Stimulated activated CD8-positive, alpha-beta memory T cell treated with anti-CD3 and anti-CD28 coated beads, Interleukin-15, amount 100 ng/mL, for 48 hours (primary cell): ENCODE data around the gene PLA2G4E.

Experiments
- DNase-seq, 2 donors: peaks; one replicate each; pipeline ENCODE4 v3.0.0-alpha.2; 2020; ENCODE audit warnings: low read depth in 2 of 2

The PLA2G4E gene

DNA sequence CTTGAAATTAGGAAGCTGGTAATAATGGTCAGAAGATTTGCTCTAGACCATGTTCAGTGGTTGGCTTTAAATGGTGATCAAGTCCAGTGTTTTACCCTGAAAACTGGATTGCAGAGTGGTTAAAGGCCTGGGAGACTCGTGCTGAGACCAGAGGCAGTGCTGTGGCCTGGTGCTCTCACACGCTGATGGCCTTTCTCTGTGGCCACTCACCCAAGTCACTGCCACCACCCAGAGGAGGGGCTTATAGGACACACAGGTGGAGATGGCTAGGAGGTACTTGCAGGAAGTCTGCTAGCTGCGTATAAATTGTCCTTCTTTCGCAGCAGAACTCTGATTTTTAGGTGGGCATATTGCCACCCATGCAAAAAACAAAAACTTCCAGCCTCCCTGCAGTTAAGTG is 42.3 kb downstream of the PLA2G4E start:
- DNase-seq = no peak

DNA sequence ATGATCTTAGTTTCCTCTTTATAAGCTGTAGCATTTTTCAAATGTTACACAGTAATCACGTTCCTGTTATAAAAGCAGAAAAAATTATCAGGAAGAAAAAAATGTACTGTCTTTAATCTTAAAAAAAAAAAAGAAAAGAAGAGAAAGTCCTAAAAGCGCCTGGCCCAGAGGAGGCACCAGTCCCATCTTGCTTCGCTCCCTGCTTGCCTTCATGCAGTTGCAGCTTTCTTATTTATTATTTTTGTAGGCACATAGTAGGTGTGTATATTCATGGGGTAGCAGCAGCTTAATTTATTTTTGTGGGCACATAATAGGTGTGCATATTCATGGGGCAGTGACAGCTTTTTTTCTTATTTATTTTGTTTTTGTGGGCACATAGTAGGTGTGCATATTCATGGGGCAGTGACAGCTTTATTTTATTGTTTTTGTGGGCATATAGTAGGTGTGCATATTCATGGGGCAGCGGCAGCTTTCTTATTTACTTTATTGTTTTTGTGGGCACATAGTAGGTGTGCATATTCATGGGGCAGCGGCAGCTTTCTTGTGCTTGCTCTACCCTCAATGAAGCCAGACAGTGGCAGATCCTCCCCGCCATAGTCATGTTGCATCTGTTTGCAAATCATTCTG is 43.0 kb downstream of the PLA2G4E start:
- no peak for DNase-seq

DNA sequence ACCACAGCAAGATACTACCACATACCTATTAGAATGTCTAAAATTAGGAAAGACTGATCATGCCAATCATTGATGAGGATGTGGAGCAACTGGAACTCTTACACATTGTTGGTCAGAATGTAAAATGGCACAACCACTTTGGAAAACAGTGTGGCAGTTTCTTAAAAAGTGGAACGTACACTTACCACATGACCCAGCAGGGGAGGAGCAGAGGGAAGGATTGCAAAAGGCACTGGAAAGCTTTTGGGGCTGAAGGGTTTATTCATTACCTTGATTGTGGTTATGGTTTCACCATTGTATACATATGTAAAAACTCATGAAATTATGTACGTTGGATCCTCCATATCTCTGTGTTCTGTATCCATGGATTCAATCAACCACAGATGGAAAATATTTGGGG is 45.2 kb downstream of the PLA2G4E start:
- no peak for DNase-seq

DNA sequence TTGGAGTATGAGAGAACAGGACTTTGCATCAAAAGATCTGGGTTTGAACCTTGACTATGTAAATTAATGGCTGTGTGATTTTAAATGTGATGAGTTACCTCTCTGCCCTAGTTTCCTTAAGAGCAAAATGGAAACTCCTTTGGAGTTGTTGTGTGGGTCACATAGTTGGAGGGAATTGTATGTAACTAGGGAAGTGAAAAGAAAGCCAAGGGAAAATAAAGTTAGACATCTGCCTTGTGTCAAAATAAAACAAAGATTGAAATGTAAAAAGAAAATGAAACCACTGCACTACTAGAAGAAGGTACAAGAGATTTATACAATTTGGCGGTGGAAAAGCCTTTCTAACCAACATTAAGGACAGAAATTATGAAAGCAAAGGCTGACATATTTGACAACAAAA is 46.8 kb downstream of the PLA2G4E start:
- DNase-seq = no peak

DNA sequence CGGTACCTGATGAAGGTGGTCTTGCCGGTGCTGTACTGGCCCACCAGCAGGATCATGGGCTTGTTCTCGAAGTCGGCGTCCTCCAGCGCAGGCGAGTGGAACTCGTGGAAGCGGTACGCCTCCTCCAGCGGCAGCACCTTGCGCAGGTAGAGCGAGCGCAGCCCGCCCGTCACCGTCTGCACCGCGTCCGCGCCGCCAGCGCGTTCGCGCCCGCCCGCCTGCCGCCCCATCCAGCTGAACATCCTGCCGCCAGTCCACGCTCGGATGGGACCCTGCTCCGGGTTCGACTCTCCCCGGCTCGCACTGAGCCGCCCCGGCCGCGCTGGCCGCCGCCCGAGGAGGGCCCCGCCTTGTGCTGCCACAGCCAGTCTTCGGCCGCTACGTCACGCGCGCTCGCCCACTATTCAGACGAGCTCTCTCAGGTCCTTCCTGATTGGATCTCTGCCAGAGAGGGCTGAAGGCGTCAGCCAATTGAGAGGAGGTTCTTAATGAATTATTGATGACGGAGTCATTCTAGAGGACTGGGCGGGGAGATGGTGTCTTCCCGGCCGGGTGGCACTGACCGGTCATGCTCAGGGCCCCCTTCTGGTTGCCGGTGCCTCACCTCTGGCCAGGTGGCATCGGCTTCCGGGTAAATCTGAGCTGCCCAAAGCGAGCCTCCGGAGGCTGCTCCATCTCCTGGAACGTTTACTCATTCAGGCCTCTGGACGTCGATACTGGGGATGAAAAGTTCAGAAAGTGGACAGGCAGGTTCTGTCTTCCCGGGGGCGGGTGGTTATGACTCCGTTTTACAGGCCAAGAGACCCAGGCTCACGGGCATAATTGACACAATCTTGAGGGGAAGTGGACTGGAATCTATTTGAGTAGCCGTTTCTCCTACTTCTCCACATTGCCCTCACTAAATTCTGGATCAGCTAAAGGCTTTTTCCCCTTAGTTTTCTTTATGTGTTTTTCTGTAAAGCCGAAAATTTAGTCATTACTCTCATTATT is 48.3 kb downstream of the PLA2G4E start, which contains the start of gene EHD4:
Gene EHD4, minus strand, starts transcription at position 305 of the 990 bp plus-strand sequence. Its CDS starts 63 bp downstream, at position 242.
- peak; percentile 93 to 94 for DNase-seq

DNA sequence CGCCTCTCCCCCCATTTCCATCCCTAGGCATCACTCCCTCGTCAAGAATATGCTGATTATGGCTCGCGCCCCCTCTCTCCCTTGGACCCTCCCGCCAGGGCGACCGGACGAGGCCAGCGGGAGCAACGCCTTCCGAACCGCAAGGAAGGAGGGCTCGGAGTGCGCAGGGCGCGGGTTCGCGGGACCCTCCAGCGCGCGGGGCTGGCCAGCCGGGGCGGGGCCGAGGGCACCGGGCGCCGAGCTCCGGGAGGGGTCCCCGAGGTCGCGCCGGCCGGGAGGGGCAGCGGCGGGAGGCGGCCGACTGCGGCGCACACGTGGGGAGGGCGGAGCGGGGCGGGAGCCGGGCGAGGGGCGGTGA is 49.0 kb downstream of the PLA2G4E start:
- no peak for DNase-seq

DNA sequence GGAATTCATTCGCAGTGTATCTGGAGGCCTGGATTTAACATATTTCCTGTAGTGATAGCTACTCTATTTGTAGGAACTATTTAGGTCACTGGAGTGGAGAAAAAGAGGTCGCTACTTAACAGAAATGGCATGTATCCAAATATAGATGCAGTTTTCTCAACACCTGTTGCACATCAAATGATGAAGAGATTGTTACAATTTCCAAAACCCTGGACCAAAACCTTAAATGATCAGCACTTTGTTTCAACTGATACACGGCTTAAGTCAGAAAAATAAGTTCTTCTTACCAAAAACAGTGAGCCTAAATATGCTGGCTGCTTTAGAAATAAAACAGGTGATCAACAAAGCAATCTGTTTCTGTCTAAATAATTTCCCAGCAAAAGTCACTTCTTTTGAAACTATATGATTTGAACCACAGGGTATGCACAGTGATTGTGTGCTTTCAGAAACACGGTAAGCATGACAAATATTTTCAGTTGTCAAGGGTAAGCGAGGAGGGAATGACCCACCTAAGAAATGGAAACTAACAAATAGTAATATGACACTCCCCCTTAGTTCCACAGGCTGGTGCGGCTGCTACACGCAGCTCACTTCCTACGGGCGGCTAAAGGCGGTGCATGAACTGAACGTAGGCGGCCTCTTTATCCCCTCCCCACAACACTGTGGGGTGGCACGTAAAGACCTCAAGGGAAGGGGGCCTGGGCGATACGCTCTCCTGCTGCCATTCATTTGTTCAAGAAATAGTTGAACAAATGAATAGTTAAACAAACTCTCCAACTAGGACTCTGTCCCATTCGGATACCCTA is 49.5 kb downstream of the PLA2G4E start:
- peak; percentile 68 to 72 for DNase-seq

DNA sequence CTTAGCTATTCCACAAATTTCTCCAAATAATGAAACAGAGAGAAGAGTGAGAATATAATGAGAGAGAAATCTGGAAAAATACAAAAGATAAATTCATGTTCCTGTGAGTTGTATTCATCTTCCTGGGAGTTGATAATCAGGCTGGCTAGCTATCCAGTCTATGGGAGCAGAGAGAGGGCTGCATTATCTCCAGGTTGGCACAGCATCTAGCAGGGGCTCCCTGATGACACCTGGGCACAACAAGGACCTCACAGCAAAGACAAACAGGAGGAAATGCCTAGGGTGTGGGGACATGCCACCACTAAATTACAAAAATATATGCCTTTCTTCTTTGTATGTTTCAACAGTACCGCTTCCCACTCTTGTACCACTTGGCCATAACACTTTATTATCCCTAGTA is 50.4 kb downstream of the PLA2G4E start:
- DNase-seq = no peak

DNA sequence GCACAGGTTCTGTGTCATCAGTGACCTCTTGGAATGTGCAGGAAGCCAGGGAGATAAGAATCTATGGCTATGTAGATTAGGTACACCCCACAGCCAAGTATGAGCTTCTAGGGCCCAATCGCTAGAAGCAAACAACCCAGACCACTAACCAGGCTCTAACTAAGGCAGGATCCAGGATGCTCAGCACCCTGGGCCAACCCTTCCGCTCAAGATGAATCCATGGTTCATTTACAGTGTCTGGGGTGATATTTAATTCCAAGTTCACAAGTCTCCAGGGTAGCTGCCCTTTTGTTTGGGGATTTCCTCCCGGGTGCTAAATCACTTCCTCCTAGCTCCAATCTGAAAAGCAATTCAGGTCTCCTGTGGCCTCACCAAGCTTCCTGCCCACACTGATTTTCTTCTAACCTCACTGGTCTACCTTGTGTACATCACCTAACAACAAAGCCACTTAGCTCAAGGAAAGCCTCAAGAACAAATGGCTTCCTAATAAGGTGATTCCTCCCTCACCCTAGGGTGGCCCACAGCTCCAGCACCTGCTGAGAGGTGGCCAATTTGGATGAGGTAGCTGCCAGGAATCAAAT is 50.9 kb downstream of the PLA2G4E start:
- peak in 1 of 2 donors; percentile 9 for DNase-seq

DNA sequence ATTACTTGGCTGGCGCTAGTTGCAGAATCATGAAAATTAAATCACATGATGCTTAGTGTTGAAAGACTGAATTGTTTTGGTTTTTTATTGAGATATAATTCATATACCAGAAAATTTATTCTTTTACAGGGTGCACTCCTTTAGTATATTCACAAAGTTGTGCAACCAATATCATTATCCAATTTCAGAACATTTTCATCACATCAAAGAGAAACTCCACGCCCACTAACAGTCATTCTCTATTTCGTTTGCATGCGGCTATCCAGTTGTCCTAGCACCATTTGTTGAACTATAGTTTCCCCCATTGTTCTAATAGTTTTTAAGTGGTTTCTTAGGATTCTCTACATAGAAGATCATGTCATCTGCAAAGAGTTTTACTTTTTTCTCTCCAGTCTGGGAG is 52.1 kb downstream of the PLA2G4E start:
- DNase-seq = no peak

DNA sequence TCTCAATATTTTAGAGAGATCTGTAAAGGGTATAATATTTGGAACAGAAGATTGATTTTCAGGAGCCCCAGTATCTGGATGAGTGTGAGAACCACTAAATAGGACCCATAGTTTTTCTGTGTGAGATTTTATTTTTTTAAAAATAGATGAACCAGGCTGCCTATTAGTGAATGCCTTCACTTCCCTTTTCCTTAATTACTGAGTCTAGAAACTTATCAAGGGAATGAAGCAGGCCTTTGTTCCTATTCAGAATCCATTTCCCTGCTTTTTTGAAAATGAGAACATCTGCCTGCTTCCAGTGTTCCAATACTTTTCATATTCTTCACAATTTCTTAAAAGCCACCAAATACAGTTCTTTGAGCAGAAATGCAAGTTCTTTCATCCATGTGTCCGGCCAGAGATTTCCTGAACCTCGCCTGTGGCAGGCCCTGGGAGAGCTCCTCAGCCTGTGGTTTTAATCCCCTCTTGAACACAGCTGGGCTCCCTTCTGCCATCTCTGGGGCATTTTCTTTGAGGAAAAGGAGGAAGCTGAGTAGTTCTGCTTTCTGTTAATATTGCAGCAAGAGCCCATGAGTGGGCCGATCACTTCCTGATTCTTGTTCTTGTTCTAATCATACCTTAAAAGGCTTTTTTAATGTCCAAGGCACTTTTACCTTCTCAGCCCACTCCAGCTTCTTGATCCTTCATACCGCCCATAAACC is 53.2 kb downstream of the PLA2G4E start:
- no peak for DNase-seq

DNA sequence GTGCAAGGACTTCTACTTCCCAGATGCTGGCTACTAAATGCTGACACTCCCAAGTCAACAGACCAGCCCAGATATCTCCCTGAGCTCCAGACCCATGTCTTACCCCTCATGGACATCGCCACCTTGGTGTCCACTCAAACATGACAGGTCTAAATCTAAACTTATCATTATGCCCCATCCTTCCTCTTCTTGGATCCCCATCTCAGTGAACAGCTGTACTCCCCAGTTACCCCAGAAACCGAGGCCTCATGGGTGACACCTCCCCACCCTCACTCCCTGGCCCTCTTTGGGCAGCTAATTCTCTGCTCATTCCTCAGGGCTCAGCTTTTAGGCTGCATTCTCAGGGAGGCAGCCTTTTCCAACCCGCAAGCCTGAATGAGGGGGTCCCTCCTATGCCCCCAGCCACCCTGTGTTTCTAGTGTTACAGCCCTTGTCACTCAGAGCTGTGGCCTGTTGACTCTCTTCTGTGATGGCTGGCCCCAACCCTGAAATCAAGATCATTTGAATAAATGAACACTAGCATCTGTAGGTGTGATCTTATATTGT is 53.8 kb downstream of the PLA2G4E start:
- no peak for DNase-seq

DNA sequence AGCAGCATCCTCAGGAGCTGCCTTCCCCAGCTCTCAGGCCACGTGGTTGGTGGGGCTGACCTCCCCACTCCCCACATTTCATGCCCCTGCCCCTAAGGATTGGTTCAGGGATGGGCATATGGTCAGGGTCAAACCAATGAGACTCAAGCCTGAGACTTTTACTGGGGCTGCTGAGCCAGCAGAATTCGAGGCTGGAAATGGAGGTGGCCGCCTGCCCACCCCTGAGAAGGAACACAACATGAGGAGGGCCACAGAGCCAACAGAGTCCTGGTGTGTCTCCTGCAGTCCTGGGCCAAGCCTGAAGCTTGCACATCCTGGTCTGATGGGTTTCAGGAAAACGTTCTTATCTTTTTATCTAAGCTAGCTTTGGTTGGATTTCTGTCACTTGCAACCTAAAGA is 54.4 kb downstream of the PLA2G4E start:
- DNase-seq = no peak

DNA sequence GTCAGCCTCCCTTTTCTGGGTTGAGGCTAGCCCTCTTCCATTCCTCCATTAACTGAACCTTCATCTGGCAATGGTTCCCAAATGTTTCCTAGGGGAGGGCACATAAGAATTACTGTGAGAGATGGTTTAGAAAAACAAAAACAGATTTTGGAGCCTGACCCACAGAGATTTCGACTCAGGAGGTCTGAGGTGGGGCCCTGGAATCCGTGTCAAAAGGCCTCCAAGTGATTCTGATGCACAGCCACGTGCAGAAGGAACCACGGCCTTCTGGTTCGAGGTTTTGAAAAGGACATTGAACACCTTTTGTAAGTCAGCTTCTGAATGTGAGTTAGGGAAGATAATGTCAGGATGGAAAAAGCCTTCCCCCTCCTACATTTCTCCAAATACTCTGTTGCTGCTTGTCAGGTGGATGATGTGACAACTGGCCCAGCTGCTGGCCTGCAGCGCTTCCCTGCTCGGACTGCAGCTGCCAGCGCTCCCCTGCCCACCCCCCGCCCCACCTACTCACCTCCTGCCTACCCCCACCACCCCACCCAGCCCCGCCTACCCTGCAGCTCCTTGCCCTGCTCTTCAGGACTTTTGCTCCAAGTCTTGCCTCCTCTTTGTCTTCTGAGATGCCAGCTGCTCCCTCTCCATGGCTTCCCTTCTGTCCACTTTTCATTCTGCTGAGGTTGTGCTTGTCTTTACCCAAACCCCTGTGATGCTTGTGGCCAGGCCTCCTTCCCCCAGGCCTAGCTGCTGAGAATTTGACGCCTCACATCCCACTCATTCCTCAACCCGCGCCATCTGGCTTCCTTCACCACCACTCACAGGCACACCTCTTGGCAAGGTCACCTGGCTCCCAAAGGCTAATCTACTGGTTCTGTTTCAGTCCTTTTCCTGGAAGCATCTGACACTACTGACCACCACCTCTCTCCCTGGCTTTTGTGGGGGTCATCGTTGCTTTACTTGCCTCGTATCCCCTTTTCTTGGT is 55.1 kb downstream of the PLA2G4E start:
- no peak for DNase-seq

DNA sequence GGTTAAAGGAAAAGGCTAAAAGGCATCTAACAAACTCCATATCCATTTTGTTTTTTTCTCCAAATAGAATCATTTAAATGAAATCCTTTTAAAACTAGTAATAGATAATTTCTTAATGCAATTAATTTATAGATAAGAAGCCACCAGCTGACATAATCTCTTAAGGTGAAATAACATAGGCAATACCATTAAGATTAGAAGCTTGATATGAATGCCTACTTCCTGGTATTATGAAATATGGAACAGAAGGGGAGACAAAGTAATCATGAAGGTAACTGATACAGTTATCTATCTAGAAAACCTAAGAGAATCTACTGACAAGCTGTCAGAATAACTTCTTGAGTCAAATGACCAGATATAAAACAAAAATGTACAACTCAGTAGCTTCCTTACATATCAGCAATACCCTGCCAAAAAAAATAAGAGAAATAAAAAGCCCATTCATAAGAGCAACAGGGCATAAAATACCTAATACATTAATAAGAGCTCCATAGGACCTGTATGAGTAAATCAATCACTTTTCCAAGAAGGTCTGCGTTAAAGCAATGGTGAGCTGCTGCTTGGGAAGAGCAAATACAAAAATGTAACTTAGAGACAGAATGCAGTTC is 59.1 kb downstream of the PLA2G4E start:
- no peak for DNase-seq

DNA sequence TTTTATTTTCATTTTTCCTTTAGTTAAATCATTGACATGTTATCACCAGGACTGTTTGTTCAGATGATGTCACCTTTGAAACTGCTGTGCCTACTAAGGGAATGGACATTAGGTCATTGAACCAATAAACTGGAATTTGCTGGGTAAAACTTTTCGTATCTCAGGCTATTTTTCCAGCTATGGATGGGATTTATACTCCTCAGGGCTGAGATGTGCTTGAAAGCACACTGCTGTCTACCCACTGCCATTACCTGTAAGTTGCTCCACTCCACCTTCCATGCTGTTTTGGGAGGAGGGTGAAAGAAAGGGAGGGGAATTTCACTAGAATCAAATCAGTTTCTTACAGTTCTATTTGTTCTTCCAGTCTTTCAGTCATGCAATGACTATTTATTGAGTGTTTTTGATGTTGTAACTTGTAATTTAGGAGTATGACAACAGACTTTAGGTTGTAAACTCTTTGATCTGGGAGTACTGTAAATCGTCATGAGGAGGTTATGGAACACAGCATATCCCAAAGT is 59.8 kb downstream of the PLA2G4E start:
- DNase-seq = no peak

DNA sequence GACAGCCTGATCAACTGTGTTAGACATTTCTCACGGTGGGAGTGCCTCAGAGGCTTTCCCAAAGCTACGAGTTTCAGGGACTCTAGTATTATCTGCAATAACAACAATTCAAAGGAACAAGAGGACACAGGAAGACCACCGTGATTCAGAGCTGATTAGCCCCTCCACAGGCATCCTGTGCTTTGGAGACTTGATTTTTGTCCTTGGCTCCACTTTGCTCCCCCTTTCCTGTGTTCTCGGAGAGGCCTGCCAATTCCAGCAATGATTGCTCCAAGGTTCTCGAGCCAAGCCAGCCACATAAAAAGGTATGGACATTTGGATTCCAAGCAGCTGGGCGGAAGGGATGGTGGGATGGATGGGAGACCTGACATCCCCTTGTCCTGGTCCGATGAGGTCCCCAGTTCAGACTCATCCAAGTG is 62.8 kb downstream of the PLA2G4E start:
- no peak for DNase-seq

DNA sequence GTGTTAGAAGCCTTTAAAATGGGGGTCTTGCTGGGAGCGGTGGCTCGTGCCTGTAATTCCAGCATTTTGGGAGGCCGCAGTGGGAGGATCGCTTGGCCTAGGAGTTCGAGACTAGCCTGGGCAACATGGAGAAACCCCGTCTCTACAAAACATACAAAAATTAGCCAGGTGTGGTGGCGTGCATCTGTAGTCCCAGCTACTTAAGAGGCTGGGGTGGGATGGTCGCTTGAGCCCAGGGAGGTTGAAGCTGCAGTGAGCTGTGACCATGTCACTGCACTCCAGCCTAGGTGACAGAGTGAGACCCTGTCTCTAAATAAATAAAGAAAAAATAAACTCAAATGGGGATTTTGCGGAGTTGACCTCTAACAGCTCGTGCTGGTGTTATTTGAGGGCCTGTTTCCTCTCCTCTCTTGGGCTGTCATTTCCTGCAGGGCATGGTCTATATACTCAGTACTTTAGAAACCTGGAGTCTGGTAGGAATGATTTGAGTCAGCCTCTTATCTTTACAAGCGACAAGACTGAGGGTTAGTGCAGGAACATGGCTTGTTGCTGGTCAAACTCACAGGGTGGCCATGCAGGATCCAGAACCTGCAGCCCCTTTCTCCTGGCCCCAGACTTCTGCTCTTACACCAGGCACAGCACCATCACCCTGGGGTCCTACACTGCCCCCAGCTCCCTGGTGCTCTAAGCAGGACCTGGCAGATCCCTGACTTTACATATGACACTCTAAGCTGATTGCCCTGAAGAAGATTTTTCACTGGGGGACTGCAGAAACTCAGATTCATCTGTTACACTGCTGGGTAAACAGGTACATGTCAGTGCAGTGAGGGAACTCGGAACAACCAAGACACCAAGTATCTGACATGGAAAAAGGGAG is 63.6 kb downstream of the PLA2G4E start:
- no peak for DNase-seq
